ENCODE results near the gene THBS4. TPM values are rescaled to one million over a fixed set of nuclear protein-coding genes. Genes with fewer than 3 reads are reported as not detected.

Gene THBS4
- total RNA-seq, 4 donors from 2014 or later: 25.6 to 119 (median 30.6) TPM

- intact Hi-C loops (cut with DNase I): no loop called here
- Histone ChIP-seq H3K4me1 (peaks cover 11 to 21% (median 20%) of the 10 kb centered on the region in 4 donors), H3K36me3 (peaks cover 6 to 12% (median 8%) of the 10 kb centered on the region in 4 donors), H3K27ac (replicated peaks in 1 of 4) (no peak overlapping the region), H3K9me3 (no peaks in the 10 kb centered on the region), H3K4me3 (no peak overlapping the region), H3K27me3 (no peaks in the 10 kb centered on the region)
- WGBS: 86% methylated on average over 2 of the region's 2 CpGs
- no peak for DNase-seq (ENCODE audit: extremely low spot score)
- TF ChIP-seq POLR2AphosphoS5 (IDR thresholded peaks at IDR 0.05) (no peak), CTCF (IDR thresholded peaks at IDR 0.05) (no peak), EP300 (IDR thresholded peaks at IDR 0.05) (no peak), POLR2A (IDR thresholded peaks at IDR 0.05; ENCODE audit: low read depth) (no peak)
Measured at GRCh38 chr5:79992891-79993657, 42.1 kb upstream of the THBS4 start.

- no peak for DNase-seq (ENCODE audit: extremely low spot score)
- Histone ChIP-seq H3K27ac (replicated peaks in 1 of 4) (no peak overlapping the region), H3K4me1 (no peaks in the 10 kb centered on the region), H3K4me3 (no peak overlapping the region), H3K36me3 (peaks cover 0 to 3% (median 0%) of the 10 kb centered on the region in 4 donors), H3K9me3 (no peaks in the 10 kb centered on the region), H3K27me3 (no peaks in the 10 kb centered on the region)
- TF ChIP-seq POLR2AphosphoS5 (IDR thresholded peaks at IDR 0.05) (no peak), CTCF (IDR thresholded peaks at IDR 0.05) (no peak), EP300 (IDR thresholded peaks at IDR 0.05) (no peak), POLR2A (IDR thresholded peaks at IDR 0.05; ENCODE audit: low read depth) (no peak)
- WGBS: 95% methylated on average over 1 of the region's 1 CpG
- intact Hi-C loops (cut with DNase I): no loop called here
Measured at GRCh38 chr5:79999722-80000121, 35.4 kb upstream of the THBS4 start.

- H3K9me3 ChIP-seq: no peaks in the 10 kb centered on the region
- H3K4me1 ChIP-seq: no peaks in the 10 kb centered on the region
- H3K4me3 ChIP-seq: no peak overlapping the region
- no peak for TF ChIP-seq EP300 (IDR thresholded peaks at IDR 0.05)
- no peak for TF ChIP-seq POLR2A (IDR thresholded peaks at IDR 0.05; ENCODE audit: low read depth)
- TF ChIP-seq POLR2AphosphoS5 (IDR thresholded peaks at IDR 0.05): no peak
- no peak for TF ChIP-seq CTCF (IDR thresholded peaks at IDR 0.05)
- WGBS: 90% methylated on average over 1 of the region's 1 CpG
- H3K27me3 ChIP-seq: no peaks in the 10 kb centered on the region
- no peak overlapping the region for H3K27ac ChIP-seq (replicated peaks in 1 of 4)
- peaks cover 0 to 3% (median 0%) of the 10 kb centered on the region in 4 donors for H3K36me3 ChIP-seq
- intact Hi-C loops (cut with DNase I): no loop called here
- no peak for DNase-seq (ENCODE audit: extremely low spot score)
Measured at GRCh38 chr5:80002677-80003076, 32.5 kb upstream of the THBS4 start.

- Histone ChIP-seq H3K36me3 (no peaks in the 10 kb centered on the region), H3K9me3 (no peaks in the 10 kb centered on the region), H3K4me1 (no peaks in the 10 kb centered on the region), H3K4me3 (no peak overlapping the region), H3K27me3 (no peaks in the 10 kb centered on the region), H3K27ac (replicated peaks in 1 of 4) (no peak overlapping the region)
- no peak for DNase-seq (ENCODE audit: extremely low spot score)
- 74% methylated on average over 4 of the region's 4 CpGs for WGBS
- TF ChIP-seq POLR2A (IDR thresholded peaks at IDR 0.05; ENCODE audit: low read depth) (no peak), CTCF (IDR thresholded peaks at IDR 0.05) (no peak), POLR2AphosphoS5 (IDR thresholded peaks at IDR 0.05) (no peak), EP300 (IDR thresholded peaks at IDR 0.05) (no peak)
- intact Hi-C loops (cut with DNase I): no loop called here
Measured at GRCh38 chr5:80008995-80009765, 26.0 kb upstream of the THBS4 start.
